Heart left ventricle (tissue), 13 donors: ENCODE results near the gene FAM187B.

ENCODE experiments used
- POLR2A ChIP-seq, 2 donors: fragments of 450-650 bp; IDR thresholded peaks; one replicate each; pipeline ENCODE4 v1.6.1; 2017; ENCODE audit warnings: antibody characterized with exemption in 2 of 2, mild to moderate bottlenecking in 2 of 2, moderate library complexity in 2 of 2
- TF ChIP-seq, protein P1 (sequence below), 12 donors: fragments of 200-600 bp; sonication (generic) in 4 of 12; IDR thresholded peaks; one replicate each; pipeline versions ENCODE4 v1.5.0 to v1.8.0; 2018 to 2022; ENCODE audit warnings: antibody characterized with exemption in 12 of 12, mild to moderate bottlenecking in 5 of 12
- donor health status: ischemic (EF 13 %, LVEDD 7.1; RV severe dilation, severe dysfunction).
- donor health status: DM: no; HTN: yes; CAD: no.
- donor health status: DM: no; HTN: no; CAD: no.
- donor health status: ischemic (EF 25% LVEDD 6.9; RV normal size, moderate dysfunction).
- donor health status: ischemic (EF 25% LVEDD 5.7; RV mildly dilated, moderate dysfunction).
- donor health status: ischemic (EF 35%, LVEDD 5.7; RV mildly dilated, moderate dysfunction).
- donor health status: nonischemic (EF 11% LVEDD 7.7; RV severe dilation, severe dysfunction).
- donor health status: DM: yes; HTN: yes; CAD: no.
- donor health status: PGD.
- donor health status: ischemic (EF 29% LVEDD 5.4; RV normal size, mild dysfunction).
- donor health status: nonischemic (EF 23%, LVEDD 6.1; RV moderate dilation, normal function).

DNA sequence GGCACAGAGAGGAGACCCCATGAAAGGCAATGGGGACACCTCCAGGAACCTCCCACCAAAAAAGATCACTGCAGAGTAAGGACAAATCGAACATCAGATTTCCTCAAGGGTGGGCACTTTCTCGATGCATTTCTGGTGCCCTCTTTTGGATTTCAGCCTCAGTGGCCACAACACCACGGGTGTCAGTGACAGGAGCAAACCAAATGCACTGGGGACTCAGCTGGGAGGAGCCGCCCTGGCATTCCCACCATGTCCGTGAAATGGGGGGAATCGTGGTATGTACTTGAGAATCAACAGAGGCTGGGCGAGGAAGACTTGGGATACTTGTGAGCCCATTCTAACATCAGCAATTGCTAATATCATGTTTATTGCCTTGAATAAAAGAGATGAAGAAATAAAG lies 16.3 kb downstream of the FAM187B start:
- TF ChIP-seq, protein P1, sequence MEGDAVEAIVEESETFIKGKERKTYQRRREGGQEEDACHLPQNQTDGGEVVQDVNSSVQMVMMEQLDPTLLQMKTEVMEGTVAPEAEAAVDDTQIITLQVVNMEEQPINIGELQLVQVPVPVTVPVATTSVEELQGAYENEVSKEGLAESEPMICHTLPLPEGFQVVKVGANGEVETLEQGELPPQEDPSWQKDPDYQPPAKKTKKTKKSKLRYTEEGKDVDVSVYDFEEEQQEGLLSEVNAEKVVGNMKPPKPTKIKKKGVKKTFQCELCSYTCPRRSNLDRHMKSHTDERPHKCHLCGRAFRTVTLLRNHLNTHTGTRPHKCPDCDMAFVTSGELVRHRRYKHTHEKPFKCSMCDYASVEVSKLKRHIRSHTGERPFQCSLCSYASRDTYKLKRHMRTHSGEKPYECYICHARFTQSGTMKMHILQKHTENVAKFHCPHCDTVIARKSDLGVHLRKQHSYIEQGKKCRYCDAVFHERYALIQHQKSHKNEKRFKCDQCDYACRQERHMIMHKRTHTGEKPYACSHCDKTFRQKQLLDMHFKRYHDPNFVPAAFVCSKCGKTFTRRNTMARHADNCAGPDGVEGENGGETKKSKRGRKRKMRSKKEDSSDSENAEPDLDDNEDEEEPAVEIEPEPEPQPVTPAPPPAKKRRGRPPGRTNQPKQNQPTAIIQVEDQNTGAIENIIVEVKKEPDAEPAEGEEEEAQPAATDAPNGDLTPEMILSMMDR (IDR thresholded peaks at IDR 0.05), result no peak
- TF ChIP-seq POLR2A (IDR thresholded peaks at IDR 0.05), result no peak
